ENCODE data around the gene SLC24A3.

The SLC24A3 gene

DNA sequence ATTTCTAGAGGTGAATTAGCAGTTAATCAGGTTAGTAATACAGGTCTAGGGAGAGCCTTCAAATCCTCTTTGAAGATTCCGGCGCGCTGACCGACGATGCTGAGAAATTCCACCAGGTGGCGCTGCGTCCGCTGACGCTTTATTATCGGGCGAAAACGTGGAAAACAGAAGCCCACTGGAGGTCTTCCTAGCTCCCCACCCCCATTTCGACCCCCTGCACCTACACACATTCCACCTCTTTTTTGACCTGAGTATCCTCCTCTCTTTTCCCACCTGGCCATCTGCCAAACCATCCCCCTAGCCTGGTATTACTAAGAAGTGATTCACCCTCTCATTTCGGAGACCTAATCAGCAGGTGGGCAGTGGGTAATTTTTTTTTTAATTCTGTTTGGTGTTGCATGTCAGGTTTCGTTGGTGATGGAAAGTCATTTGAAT is 480.3 kb downstream of the SLC24A3 start:
- H3K36me3 Mint-ChIP-seq (ENCODE audit: low read depth) = no peaks in the 10 kb centered on the region
- no peak overlapping the region for H3K27ac Mint-ChIP-seq
- peaks cover 29% of the 10 kb centered on the region for H3K27me3 Mint-ChIP-seq
- H3K9me3 Mint-ChIP-seq = no peaks in the 10 kb centered on the region
- H3K4me3 Mint-ChIP-seq = no peak overlapping the region
- peaks cover 8% of the 10 kb centered on the region for H3K4me1 Mint-ChIP-seq (ENCODE audit: low read depth)

DNA sequence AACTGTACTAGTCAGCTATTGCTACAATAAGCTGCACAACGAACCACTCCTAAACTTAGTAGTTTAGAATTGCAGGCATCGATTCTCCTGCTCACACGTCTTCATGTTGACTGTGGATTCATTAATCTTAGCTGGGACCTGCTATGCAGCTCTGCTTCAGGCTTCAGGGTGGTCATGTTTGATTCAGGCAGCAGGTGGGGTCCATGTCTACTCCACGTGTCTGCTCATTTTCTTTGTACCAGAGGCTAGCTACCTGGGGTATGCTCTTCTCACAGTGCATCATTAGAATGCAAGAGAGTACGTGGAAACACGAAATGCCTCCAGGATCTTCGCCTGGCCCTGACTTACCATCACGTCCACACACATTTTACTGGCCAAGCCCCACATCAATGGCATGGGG is 481.1 kb downstream of the SLC24A3 start:
- Mint-ChIP-seq H3K27ac (no peak overlapping the region), H3K27me3 (peaks cover 29% of the 10 kb centered on the region), H3K4me3 (no peak overlapping the region), H3K4me1 (ENCODE audit: low read depth) (peaks cover 8% of the 10 kb centered on the region), H3K9me3 (no peaks in the 10 kb centered on the region), H3K36me3 (ENCODE audit: low read depth) (no peaks in the 10 kb centered on the region)

DNA sequence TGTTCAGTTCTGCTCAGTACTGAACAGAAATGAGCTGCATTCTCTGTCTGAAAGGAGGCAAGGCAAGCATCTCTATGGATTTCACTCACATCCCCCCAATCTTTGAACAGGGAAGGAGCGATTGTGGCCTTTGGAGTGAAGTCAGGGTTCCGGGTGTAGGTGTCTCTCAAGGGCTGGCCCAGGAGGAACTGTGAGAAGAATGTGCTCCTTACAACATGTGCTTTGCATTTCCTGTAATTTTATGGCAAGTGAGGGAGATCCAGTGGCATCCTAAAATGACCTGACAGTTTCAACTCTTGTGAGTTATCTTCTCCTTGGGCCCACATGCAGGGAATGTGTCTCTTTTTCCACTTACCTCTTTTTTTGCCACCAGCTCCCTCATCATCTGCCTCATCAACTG is 482.6 kb downstream of the SLC24A3 start:
- Mint-ChIP-seq H3K9me3 (no peaks in the 10 kb centered on the region), H3K4me1 (ENCODE audit: low read depth) (peaks cover 8% of the 10 kb centered on the region), H3K36me3 (ENCODE audit: low read depth) (no peaks in the 10 kb centered on the region), H3K27me3 (peaks cover 29% of the 10 kb centered on the region), H3K27ac (no peak overlapping the region), H3K4me3 (no peak overlapping the region)

DNA sequence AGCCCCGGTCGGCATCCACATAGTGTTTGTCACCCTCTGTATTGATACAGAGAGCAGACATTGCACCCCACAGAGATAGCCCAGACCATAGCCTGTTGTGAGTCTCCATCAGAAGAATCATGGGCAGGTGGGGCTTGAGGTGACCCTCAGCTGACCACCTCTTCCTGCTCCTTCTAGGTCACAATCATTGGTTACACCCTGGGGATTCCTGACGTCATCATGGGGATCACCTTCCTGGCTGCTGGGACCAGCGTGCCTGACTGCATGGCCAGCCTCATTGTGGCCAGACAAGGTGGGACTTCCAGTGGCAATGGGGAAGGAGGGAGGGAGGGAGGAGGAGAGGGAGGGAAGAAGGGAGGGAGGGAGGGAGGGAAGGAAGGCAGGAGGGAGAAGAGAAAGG is 484.2 kb downstream of the SLC24A3 start:
- H3K4me1 Mint-ChIP-seq (ENCODE audit: low read depth) = peaks cover 8% of the 10 kb centered on the region
- no peak overlapping the region for H3K27ac Mint-ChIP-seq
- no peak overlapping the region for H3K4me3 Mint-ChIP-seq
- H3K9me3 Mint-ChIP-seq = no peaks in the 10 kb centered on the region
- H3K27me3 Mint-ChIP-seq = peaks cover 20% of the 10 kb centered on the region
- H3K36me3 Mint-ChIP-seq (ENCODE audit: low read depth) = no peaks in the 10 kb centered on the region

DNA sequence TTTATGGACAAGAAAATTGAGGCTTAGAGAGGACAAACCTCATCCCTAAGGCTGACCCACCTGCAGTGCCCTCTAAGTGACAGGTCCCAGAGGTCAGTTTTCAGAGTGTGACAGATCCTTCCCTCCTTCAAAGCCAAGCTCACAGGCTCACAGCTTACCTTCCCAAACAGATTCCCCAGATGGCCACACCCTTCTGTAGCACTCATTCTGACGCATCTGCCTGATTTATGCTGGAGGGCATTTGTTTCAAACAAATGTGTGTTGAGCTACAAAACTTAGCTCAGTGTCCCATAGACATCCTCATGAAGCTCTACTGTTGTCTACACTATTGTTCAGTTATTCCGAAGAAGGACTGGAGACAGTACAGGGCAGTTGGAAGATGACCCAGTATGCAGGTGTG is 485.0 kb downstream of the SLC24A3 start:
- Mint-ChIP-seq H3K27ac (no peak overlapping the region), H3K9me3 (peaks cover 6% of the 10 kb centered on the region), H3K4me3 (no peak overlapping the region), H3K4me1 (ENCODE audit: low read depth) (peaks cover 6% of the 10 kb centered on the region), H3K36me3 (ENCODE audit: low read depth) (no peaks in the 10 kb centered on the region), H3K27me3 (peaks cover 20% of the 10 kb centered on the region)

DNA sequence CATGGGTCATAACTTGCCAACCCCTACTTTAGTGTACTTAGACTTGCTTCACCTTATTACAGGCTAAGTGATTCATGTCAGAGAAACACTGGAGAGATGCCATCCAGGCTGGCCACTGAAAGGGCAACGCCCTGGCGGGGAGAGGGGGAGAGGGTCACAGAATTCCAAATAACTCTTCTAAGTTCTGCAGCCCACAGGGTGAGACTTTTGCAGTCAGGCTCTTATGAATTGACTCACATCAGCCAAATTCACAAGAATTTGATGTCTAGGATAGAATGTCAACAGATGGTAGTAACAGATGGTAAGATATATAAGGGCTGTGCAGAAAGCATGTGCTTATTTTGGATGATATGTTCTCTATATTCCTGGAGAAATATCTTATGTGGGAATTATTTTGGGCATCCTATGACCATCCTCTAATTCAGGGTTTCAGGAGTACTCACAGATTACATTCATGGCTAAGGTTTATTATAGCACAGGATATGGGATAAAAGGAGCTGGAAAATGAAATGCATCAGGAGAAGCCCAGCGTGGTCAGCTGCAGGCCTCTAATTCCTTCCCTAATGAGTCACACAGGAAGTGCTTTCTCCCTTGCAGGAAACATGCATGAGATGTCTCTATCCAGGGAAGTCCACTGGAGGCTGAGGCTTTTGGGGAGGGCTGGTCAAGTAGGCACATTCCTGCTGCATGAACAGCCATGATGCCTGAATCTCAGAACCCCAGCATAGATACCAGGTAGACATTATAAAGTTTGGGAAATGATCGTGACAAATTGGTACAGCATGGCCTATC is 486.9 kb downstream of the SLC24A3 start:
- Mint-ChIP-seq H3K27me3 (peaks cover 15% of the 10 kb centered on the region), H3K36me3 (ENCODE audit: low read depth) (no peaks in the 10 kb centered on the region), H3K9me3 (peaks cover 7% of the 10 kb centered on the region), H3K4me3 (no peak overlapping the region), H3K4me1 (ENCODE audit: low read depth) (no peaks in the 10 kb centered on the region), H3K27ac (no peak overlapping the region)

DNA sequence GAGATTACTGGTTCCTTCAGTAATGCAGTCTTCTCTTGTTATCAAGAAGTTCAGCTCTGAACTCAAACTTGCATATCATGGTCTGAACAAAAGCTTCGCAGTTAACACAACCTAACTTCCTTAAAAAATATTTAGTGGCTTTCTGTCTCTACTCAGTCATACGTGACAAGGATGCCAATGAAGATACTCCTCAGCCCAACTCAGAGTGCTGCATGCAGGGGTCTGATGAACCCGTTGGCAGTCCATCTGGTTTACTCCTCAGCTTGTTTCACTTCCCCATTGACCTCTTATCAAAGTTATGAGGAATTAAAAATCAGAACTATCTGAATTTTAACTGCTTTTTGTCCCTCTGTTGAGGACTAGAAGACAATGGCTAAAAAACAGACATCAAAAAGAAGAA is 489.0 kb downstream of the SLC24A3 start:
- peaks cover 7% of the 10 kb centered on the region for H3K9me3 Mint-ChIP-seq
- H3K36me3 Mint-ChIP-seq (ENCODE audit: low read depth) = no peaks in the 10 kb centered on the region
- H3K27ac Mint-ChIP-seq = no peak overlapping the region
- no peak overlapping the region for H3K4me3 Mint-ChIP-seq
- peaks cover 15% of the 10 kb centered on the region for H3K27me3 Mint-ChIP-seq
- H3K4me1 Mint-ChIP-seq (ENCODE audit: low read depth) = no peaks in the 10 kb centered on the region

DNA sequence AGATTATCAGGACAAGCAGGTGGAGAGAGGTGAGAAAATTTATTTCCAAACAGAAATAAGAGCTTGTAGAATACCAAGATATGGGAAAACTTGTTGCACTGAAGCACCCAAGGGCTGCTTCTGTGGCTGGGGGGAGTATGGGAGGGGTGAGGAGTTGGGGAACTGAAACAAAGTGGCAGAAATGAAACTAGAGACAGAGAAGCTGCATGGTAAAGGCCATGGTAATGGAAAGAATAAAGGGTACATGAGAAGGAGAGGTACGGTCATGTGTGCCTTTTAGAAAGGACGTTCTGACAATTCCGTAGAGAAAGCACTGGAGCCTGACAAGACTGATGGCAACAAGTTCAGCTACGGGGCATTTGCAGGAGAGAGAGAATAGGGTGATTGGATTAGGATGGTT is 494.0 kb downstream of the SLC24A3 start:
- no peaks in the 10 kb centered on the region for H3K36me3 Mint-ChIP-seq (ENCODE audit: low read depth)
- H3K4me3 Mint-ChIP-seq = no peak overlapping the region
- no peaks in the 10 kb centered on the region for H3K4me1 Mint-ChIP-seq (ENCODE audit: low read depth)
- H3K27me3 Mint-ChIP-seq = peaks cover 10% of the 10 kb centered on the region
- H3K27ac Mint-ChIP-seq = no peak overlapping the region
- H3K9me3 Mint-ChIP-seq = peaks cover 7% of the 10 kb centered on the region

DNA sequence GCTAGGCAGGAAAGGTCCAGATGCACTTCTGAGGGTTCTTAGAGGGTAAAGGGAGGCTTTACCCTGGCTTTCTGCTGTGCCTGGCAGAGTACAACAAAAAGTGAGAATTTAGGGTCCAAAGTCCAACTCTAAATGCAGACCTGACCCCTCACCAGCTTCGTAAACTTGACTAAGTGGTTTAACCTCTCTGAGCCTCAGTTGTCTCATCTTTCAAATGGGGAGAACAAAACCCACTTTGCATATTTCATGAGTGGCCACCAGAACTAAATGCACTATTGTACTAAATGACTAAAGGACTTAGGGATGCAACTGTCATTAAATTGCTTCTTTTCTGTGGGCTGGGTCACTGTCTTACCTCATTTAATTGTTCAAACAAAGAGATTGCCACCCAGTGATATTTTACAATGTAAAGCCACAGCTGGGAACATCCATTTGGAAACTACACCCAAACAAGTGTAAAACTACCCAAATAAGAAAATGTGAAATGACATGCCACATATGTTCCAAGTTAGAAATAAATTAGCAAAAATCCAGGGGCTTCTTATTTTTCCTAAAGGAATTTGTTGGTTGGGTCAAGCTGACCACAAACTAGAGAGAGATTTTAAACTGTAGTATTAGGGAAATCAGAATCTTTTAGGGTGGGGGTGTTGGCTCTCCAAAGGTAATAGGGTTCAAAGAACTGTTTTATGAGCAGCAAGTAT is 497.3 kb downstream of the SLC24A3 start:
- H3K36me3 Mint-ChIP-seq (ENCODE audit: low read depth) = no peaks in the 10 kb centered on the region
- no peak overlapping the region for H3K27ac Mint-ChIP-seq
- no peaks in the 10 kb centered on the region for H3K27me3 Mint-ChIP-seq
- no peaks in the 10 kb centered on the region for H3K4me1 Mint-ChIP-seq (ENCODE audit: low read depth)
- H3K4me3 Mint-ChIP-seq = no peak overlapping the region
- no peaks in the 10 kb centered on the region for H3K9me3 Mint-ChIP-seq

DNA sequence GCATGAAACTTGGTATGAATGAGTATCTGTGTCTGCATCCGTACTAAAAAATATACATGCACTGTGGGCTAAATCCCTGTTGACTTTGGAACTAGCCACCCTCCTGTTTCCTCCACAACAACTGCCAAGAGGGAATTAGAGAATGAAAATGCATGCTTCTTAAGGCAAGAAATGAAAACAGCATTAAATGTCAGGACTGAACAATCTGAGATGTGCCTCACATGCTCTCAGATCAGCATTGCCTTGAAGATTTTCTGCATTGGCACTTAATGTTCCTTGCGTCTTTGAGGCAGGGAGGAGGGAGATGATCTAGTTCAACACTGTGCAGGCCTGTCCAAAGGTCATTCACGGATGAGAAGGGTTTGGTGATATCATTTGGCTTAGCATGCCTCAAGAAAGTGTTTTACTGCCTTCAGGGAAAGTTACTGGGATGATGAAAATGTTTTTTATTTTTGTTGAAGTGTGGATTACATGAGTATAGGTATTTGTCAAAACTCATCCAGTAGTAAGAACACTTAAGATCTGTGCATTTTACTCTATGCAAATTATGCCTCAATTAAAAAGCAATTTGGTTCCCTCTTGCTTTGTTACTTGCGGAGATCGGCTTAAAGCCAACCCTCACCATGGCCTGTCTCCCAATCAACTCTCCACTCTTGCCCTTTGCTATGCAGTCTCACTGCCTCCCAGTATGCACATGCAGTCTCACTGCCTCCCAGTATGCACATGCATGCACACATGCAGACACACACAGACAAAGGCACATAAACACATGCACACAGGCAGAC is 498.1 kb downstream of the SLC24A3 start:
- Mint-ChIP-seq H3K4me3 (no peak overlapping the region), H3K36me3 (ENCODE audit: low read depth) (no peaks in the 10 kb centered on the region), H3K27ac (no peak overlapping the region), H3K4me1 (ENCODE audit: low read depth) (no peaks in the 10 kb centered on the region), H3K9me3 (no peaks in the 10 kb centered on the region), H3K27me3 (no peaks in the 10 kb centered on the region)

DNA sequence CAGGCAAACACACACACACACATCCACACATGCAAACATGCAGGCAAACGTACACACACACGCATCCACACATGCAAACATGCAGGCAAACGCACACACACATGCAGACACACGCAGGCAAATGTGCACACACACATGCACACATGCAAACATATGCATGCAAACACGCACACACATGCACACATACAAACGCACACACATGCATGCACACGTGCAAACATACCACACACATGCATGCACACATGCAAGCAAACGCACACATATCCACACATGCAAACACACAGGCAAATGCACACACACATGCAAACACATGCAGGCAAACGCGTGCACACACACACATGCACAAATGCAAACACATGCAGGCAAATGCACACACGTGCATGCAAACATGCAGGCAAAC is 498.7 kb downstream of the SLC24A3 start:
- H3K27me3 Mint-ChIP-seq = no peaks in the 10 kb centered on the region
- no peaks in the 10 kb centered on the region for H3K9me3 Mint-ChIP-seq
- H3K36me3 Mint-ChIP-seq (ENCODE audit: low read depth) = no peaks in the 10 kb centered on the region
- H3K27ac Mint-ChIP-seq = no peak overlapping the region
- no peak overlapping the region for H3K4me3 Mint-ChIP-seq
- no peaks in the 10 kb centered on the region for H3K4me1 Mint-ChIP-seq (ENCODE audit: low read depth)

DNA sequence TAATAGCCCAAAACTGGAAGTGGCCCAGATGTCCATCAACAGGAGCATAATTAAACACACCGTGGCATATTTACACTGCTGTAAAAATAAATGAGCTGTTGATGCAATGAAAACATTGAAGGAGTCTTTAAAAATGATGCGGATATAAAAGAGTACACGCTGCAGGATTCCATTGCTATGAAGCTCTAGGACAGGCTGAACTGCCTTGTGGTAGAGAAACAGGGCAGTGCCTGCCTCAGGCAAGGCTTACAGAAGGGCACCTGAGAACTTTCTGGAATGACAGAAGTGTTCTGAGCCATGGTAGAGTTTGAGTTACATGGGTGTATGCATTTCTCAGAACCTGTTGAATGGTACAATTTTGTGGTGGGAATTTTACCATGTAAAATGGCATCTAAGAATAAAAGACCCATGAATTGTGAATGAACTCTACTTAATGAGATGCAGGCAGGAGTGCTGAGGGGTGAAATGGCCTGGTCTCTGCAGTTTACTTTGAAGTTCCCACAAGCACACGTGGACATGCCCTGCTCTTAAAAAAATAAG is 500.3 kb downstream of the SLC24A3 start:
- no peak overlapping the region for H3K27ac Mint-ChIP-seq
- no peak overlapping the region for H3K4me3 Mint-ChIP-seq
- H3K9me3 Mint-ChIP-seq = peaks cover 4% of the 10 kb centered on the region
- H3K4me1 Mint-ChIP-seq (ENCODE audit: low read depth) = no peaks in the 10 kb centered on the region
- no peaks in the 10 kb centered on the region for H3K36me3 Mint-ChIP-seq (ENCODE audit: low read depth)
- H3K27me3 Mint-ChIP-seq = no peaks in the 10 kb centered on the region

DNA sequence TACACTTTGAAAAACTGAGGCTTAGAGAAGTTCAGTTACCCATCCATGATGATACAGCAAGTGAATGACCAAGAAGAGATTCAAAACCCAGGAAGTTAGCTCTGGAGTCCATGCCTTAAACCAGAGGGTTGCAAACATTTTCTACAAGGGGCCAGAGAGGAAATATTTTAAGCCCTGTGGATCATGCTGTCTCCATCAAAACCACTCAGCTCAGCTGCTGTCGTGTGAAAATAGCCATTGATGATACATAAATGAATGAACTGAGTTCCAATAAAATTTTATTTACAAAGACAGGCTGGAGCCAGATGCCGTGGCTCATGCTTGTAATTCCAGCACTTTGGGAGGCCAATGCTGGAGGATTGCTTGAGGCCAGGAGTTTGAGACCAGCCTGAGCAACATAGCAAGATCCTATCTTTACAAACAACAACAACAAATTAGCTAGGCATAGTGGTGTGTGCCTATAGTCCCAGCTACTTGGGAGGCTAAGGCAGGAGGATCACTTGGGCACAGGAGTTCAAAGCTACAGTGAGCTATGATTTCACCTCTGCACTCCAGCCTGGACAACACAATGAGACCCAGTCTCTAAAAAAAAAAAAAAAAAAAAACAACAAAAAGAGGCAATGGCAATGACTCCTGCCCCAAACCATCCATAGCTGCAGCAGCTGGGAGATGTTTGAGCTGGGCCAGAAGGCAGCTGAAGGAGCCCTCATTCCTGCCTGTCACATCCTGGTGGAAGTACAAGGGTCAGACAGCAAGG is 501.6 kb downstream of the SLC24A3 start:
- H3K36me3 Mint-ChIP-seq (ENCODE audit: low read depth) = no peaks in the 10 kb centered on the region
- peaks cover 11% of the 10 kb centered on the region for H3K9me3 Mint-ChIP-seq
- no peak overlapping the region for H3K27ac Mint-ChIP-seq
- peaks cover 4% of the 10 kb centered on the region for H3K27me3 Mint-ChIP-seq
- H3K4me1 Mint-ChIP-seq (ENCODE audit: low read depth) = no peaks in the 10 kb centered on the region
- no peak overlapping the region for H3K4me3 Mint-ChIP-seq

DNA sequence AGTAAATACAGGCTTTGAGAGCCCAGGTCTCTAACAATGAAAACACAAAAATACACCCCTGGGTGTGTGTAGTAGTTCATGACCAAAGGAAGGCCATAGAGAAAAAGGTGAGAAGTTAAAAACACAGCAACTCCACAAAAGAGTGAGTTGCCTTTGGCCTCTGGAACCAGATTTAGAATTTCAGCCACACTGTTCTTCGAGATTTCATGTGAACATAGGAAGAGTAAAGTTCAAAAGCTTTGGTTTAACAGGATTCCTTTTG is 502.1 kb downstream of the SLC24A3 start:
- Mint-ChIP-seq H3K27ac (no peak overlapping the region), H3K4me1 (ENCODE audit: low read depth) (no peaks in the 10 kb centered on the region), H3K36me3 (ENCODE audit: low read depth) (no peaks in the 10 kb centered on the region), H3K4me3 (no peak overlapping the region), H3K9me3 (peaks cover 11% of the 10 kb centered on the region), H3K27me3 (peaks cover 8% of the 10 kb centered on the region)

All from stimulated activated naive CD8-positive, alpha-beta T cell treated with anti-CD3 and anti-CD28 coated beads, Interleukin-15, Interleukin-2, amounts not matched to agents 100 ng/mL and 50 ng/mL, for 24 hours (primary cell).